KMS-11 (cell line): ENCODE data around the gene GPR26.

Experiments used
- H2AFZ ChIP-seq: fragments of 200-600 bp; sonication (generic); 2 replicates; pipeline ENCODE4 v1.6.1; 2016; ENCODE audit warnings: antibody characterized with exemption, mixed run types, low read depth
- H3K27ac ChIP-seq: fragments of 200-600 bp; sonication (generic); 2 replicates; pipeline ENCODE4 v1.6.1; 2016; ENCODE audit warnings: mild to moderate bottlenecking, mixed run types
- H3K27me3 ChIP-seq: fragments of 200-600 bp; sonication (generic); 2 replicates; pipeline ENCODE4 v1.6.1; 2017; ENCODE audit warnings: mild to moderate bottlenecking, low read depth, mixed run types, moderate library complexity; ENCODE audit not compliant: insufficient read depth
- H3K36me3 ChIP-seq: fragments of 200-600 bp; sonication (generic); 2 replicates; pipeline ENCODE4 v1.6.1; 2017; ENCODE audit warnings: mild to moderate bottlenecking, mixed run types; ENCODE audit not compliant: insufficient read depth
- H3K4me1 ChIP-seq: fragments of 200-600 bp; sonication (generic); 2 replicates; pipeline ENCODE4 v1.6.1; 2016; ENCODE audit warnings: mild to moderate bottlenecking, low read depth, mixed run types; ENCODE audit not compliant: poor library complexity, severe bottlenecking
- H3K4me2 ChIP-seq: fragments of 200-600 bp; sonication (generic); 2 replicates; pipeline ENCODE4 v1.7.0; 2016; ENCODE audit warnings: mild to moderate bottlenecking, mixed run types
- H3K4me3 ChIP-seq: fragments of 200-600 bp; sonication (generic); IDR thresholded peaks from 2 replicates; pipeline ENCODE4 v1.6.1; 2017; ENCODE audit warnings: low read depth, low read length, mixed read lengths; ENCODE audit not compliant: insufficient read depth
- H3K79me2 ChIP-seq: fragments of 200-600 bp; sonication (generic); 2 replicates; pipeline ENCODE4 v1.6.1; 2016; ENCODE audit warnings: low read depth, mixed run types; ENCODE audit not compliant: insufficient read depth
- H3K9ac ChIP-seq: fragments of 200-600 bp; sonication (generic); 2 replicates; pipeline ENCODE4 v1.6.1; 2016; ENCODE audit warnings: mild to moderate bottlenecking, mixed run types
- H4K20me1 ChIP-seq: fragments of 200-600 bp; sonication (generic); 2 replicates; pipeline ENCODE4 v1.6.1; 2016; ENCODE audit warnings: mild to moderate bottlenecking, mixed run types; ENCODE audit not compliant: insufficient read depth
- CTCF ChIP-seq: fragments of 200-600 bp; sonication (generic); conservative IDR thresholded peaks from 2 replicates; pipeline ENCODE4 v1.6.1; 2017; ENCODE audit warnings: low read depth, mild to moderate bottlenecking, antibody characterized with exemption, low read length, moderate library complexity, mixed read lengths

GPR26 gene

GRCh38 chr10:123663522-123663921 is 2.6 kb upstream of the GPR26 start:
- Histone ChIP-seq H3K27ac (no peak overlapping the region), H3K4me1 (no peaks in the 10 kb centered on the region), H2AFZ (no peak overlapping the region), H3K79me2 (no peaks in the 10 kb centered on the region), H3K4me2 (no peak overlapping the region), H3K36me3 (no peaks in the 10 kb centered on the region), H3K9ac (no peak overlapping the region), H3K4me3 (no peak overlapping the region), H3K27me3 (no peaks in the 10 kb centered on the region), H4K20me1 (no peaks in the 10 kb centered on the region)
- TF ChIP-seq CTCF: no peak

- Histone ChIP-seq H3K79me2 (no peaks in the 10 kb centered on the region), H3K27me3 (no peaks in the 10 kb centered on the region), H2AFZ (no peak overlapping the region), H4K20me1 (no peaks in the 10 kb centered on the region), H3K4me2 (no peak overlapping the region), H3K4me3 (no peak overlapping the region), H3K9ac (no peak overlapping the region), H3K4me1 (no peaks in the 10 kb centered on the region), H3K27ac (no peak overlapping the region), H3K36me3 (no peaks in the 10 kb centered on the region)
- TF ChIP-seq CTCF: no peak
These were observed 466 bp upstream of the GPR26 start for GRCh38 chr10:123665491-123666286.

- no peaks in the 10 kb centered on the region for H3K79me2 ChIP-seq
- no peak overlapping the region for H3K4me3 ChIP-seq
- no peak for TF ChIP-seq CTCF
- H3K36me3 ChIP-seq: no peaks in the 10 kb centered on the region
- H3K4me2 ChIP-seq: no peak overlapping the region
- H4K20me1 ChIP-seq: no peaks in the 10 kb centered on the region
- H3K4me1 ChIP-seq: no peaks in the 10 kb centered on the region
- no peak overlapping the region for H3K27ac ChIP-seq
- no peaks in the 10 kb centered on the region for H3K27me3 ChIP-seq
- H3K9ac ChIP-seq: no peak overlapping the region
- no peak overlapping the region for H2AFZ ChIP-seq
These were observed 3.7 kb downstream of the GPR26 start for GRCh38 chr10:123669886-123670285.

GRCh38 chr10:123673198-123673597 is 7.0 kb downstream of the GPR26 start:
- Histone ChIP-seq H3K9ac (no peak overlapping the region), H3K4me3 (no peak overlapping the region), H3K36me3 (no peaks in the 10 kb centered on the region), H3K27ac (no peak overlapping the region), H2AFZ (no peak overlapping the region), H3K4me1 (no peaks in the 10 kb centered on the region), H3K79me2 (no peaks in the 10 kb centered on the region), H3K27me3 (no peaks in the 10 kb centered on the region), H4K20me1 (no peaks in the 10 kb centered on the region), H3K4me2 (no peak overlapping the region)
- no peak for TF ChIP-seq CTCF
